ENCODE measurements around the gene TBL3.

TBL3 gene

GRCh38 chr16:1981398-1981836, 9.6 kb downstream of the TBL3 start, which contains the start of gene NOXO1:
NOXO1 (minus strand) TSS chr16:1981469; CDS start chr16:1981179, 290 bp downstream.
- DNase-seq (ENCODE audit: low read depth in 2 of 2, low spot score in 1 of 2) = no peak

GRCh38 chr16:1982013-1982433, 10.2 kb downstream of the TBL3 start:
- no peak for DNase-seq (ENCODE audit: low read depth in 2 of 2, low spot score in 1 of 2)

- DNase-seq (ENCODE audit: low read depth in 2 of 2, low spot score in 1 of 2) = no peak
These were observed 11.2 kb downstream of the TBL3 start for GRCh38 chr16:1982991-1983543.

GRCh38 chr16:1983544-1984346, 11.9 kb downstream of the TBL3 start, which contains the start of gene GFER:
GFER (plus strand) TSS chr16:1984193; CDS start chr16:1984219, 26 bp downstream.
- DNase-seq (ENCODE audit: low read depth in 2 of 2, low spot score in 1 of 2) = no peak

- DNase-seq (ENCODE audit: low read depth in 2 of 2, low spot score in 1 of 2) = no peak
These were observed 12.7 kb downstream of the TBL3 start for GRCh38 chr16:1984347-1985225.

GRCh38 chr16:1985466-1986150, 13.8 kb downstream of the TBL3 start:
- no peak for DNase-seq (ENCODE audit: low read depth in 2 of 2, low spot score in 1 of 2)

GRCh38 chr16:1987198-1987597, 15.3 kb downstream of the TBL3 start:
- DNase-seq (ENCODE audit: low read depth in 2 of 2, low spot score in 1 of 2) = no peak

- DNase-seq (ENCODE audit: low read depth in 2 of 2, low spot score in 1 of 2) = no peak
These were observed 17.6 kb downstream of the TBL3 start, which contains the start of gene SYNGR3 for GRCh38 chr16:1989209-1990100. SYNGR3 (plus strand) TSS chr16:1989970; CDS start chr16:1990103, 133 bp downstream.

- no peak for DNase-seq (ENCODE audit: low read depth in 2 of 2, low spot score in 1 of 2)
These were observed 18.2 kb downstream of the TBL3 start for GRCh38 chr16:1990101-1990350.

- DNase-seq (ENCODE audit: low read depth in 2 of 2, low spot score in 1 of 2) = no peak
These were observed 18.7 kb downstream of the TBL3 start for GRCh38 chr16:1990351-1991134.

GRCh38 chr16:1991135-1991551, 19.3 kb downstream of the TBL3 start:
- DNase-seq (ENCODE audit: low read depth in 2 of 2, low spot score in 1 of 2) = peak in 1 of 2 donors; percentile 28

- no peak for DNase-seq (ENCODE audit: low read depth in 2 of 2, low spot score in 1 of 2)
These were observed 19.7 kb downstream of the TBL3 start for GRCh38 chr16:1991588-1991947.

GRCh38 chr16:1991948-1992703, 20.3 kb downstream of the TBL3 start:
- DNase-seq (ENCODE audit: low read depth in 2 of 2, low spot score in 1 of 2) = peak; percentile 96 to 97

- DNase-seq (ENCODE audit: low read depth in 2 of 2, low spot score in 1 of 2) = no peak
These were observed 21.0 kb downstream of the TBL3 start for GRCh38 chr16:1992704-1993317.

GRCh38 chr16:1993731-1994131, 21.9 kb downstream of the TBL3 start:
- DNase-seq (ENCODE audit: low read depth in 2 of 2, low spot score in 1 of 2) = no peak

GRCh38 chr16:1997494-1998359, 25.9 kb downstream of the TBL3 start:
- no peak for DNase-seq (ENCODE audit: low read depth in 2 of 2, low spot score in 1 of 2)

- no peak for DNase-seq (ENCODE audit: low read depth in 2 of 2, low spot score in 1 of 2)
These were observed 26.5 kb downstream of the TBL3 start for GRCh38 chr16:1998360-1998835.
